Astrocyte (in vitro differentiated cells and primary cell): ENCODE data around the gene NRK.

Experiments
- EZH2 ChIP-seq: IDR thresholded peaks from 2 replicates; pipeline ENCODE4 v1.6.1; 2012; ENCODE audit warnings: mild to moderate bottlenecking, low read length, inconsistent platforms; ENCODE audit not compliant: insufficient read depth
- TF ChIP-seq, protein P1 (sequence below): IDR thresholded peaks from 2 replicates; pipeline ENCODE4 v1.5.1; 2011; ENCODE audit warnings: low read depth, mild to moderate bottlenecking, inconsistent platforms, low read length, moderate library complexity; ENCODE audit not compliant: insufficient read depth

DNA sequence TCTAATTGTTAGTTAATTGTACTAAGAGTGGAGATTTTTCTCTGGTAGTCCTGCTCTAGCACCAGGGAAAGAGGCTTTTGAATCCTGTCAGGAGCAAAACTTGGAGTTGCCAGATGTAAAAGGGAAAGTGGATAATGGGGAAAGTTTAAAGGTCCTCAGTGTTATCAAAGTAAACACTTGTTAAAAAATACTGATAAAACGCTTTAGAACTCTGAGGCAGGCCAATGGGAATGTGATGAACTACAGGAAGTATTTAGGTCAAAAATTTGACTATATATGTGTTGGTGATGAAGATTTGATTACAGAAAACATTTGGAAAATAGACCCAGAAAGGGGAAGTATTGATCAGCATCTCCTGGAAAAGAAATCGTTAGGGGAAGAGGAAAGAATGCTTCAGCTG is 183.3 kb downstream of the NRK start:
- TF ChIP-seq, protein P1, sequence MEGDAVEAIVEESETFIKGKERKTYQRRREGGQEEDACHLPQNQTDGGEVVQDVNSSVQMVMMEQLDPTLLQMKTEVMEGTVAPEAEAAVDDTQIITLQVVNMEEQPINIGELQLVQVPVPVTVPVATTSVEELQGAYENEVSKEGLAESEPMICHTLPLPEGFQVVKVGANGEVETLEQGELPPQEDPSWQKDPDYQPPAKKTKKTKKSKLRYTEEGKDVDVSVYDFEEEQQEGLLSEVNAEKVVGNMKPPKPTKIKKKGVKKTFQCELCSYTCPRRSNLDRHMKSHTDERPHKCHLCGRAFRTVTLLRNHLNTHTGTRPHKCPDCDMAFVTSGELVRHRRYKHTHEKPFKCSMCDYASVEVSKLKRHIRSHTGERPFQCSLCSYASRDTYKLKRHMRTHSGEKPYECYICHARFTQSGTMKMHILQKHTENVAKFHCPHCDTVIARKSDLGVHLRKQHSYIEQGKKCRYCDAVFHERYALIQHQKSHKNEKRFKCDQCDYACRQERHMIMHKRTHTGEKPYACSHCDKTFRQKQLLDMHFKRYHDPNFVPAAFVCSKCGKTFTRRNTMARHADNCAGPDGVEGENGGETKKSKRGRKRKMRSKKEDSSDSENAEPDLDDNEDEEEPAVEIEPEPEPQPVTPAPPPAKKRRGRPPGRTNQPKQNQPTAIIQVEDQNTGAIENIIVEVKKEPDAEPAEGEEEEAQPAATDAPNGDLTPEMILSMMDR, result no peak
- TF ChIP-seq EZH2, result no peak
